Measurements from ENCODE around the gene CATSPERZ. TPM values are rescaled to one million over a fixed set of nuclear protein-coding genes. Genes with fewer than 3 reads are reported as not detected.

Gene CATSPERZ
- total and polyA plus RNA-seq, 2 donors (not counting 3 experiments of a cell fraction or from before 2014, with no cell fraction given), result 0.11 TPM; not detected in 1

- Histone ChIP-seq H3K36me3 (ENCODE audit: control insufficient read depth in 2 of 2, extremely low read depth in 1 of 2, insufficient read depth in 2 of 2, low read length in 2 of 2) (peaks cover 0 to 5% of the 10 kb centered on the region in 2 experiments), H3K27ac (ENCODE audit: insufficient read depth, low read depth, low read length) (no peak overlapping the region), H3K9ac (replicated peaks; ENCODE audit: extremely low read depth, insufficient read depth, low read length) (peak overlapping the region; percentile 54), H3K79me2 (ENCODE audit: control insufficient read depth, insufficient read depth, low read length) (peaks cover 2% of the 10 kb centered on the region), H3K9me1 (replicated peaks; ENCODE audit: control insufficient read depth, extremely low read depth, insufficient read depth, low read length) (no peaks in the 10 kb centered on the region), H3K4me2 (ENCODE audit: insufficient read depth, low read length) (peak overlapping the region; percentile 58), H3K4me1 (ENCODE audit: control insufficient read depth, extremely low read depth, insufficient read depth, low read length) (peaks cover 11% of the 10 kb centered on the region), H3K9me3 (replicated peaks; ENCODE audit: control insufficient read depth, insufficient read depth, low read length) (no peaks in the 10 kb centered on the region), H3K4me3 (replicated peaks in 1 of 3; ENCODE audit: insufficient read depth in 1 of 3, low read depth in 1 of 3, low read length in 3 of 3) (peak overlapping the region; percentile 11 to 49 (median 42)), H4K20me1 (replicated peaks; ENCODE audit: control insufficient read depth, extremely low read depth, insufficient read depth, low read length) (no peaks in the 10 kb centered on the region), H2AFZ (ENCODE audit: low read depth, low read length) (peak overlapping the region; percentile 49), H3K27me3 (ENCODE audit: control insufficient read depth in 2 of 2, insufficient read depth in 2 of 2, low read length in 2 of 2) (peaks cover 11 to 12% of the 10 kb centered on the region in 2 experiments)
- ChIA-PET CTCF (interaction anchor here (2.2 to 3.5 kb wide), 3 partner anchors 15 to 69 kb away, joined by 8 to 26 read pairs (median 9); partner anchors contain the start of gene CATSPERZ), POLR2A (no interaction called here)
- intact Hi-C loops (cut with micrococcal nuclease), result loop anchor here (1.0 to 5.0 kb wide), 5 partner anchors 16 to 99 kb away; partner anchors contain the start of genes ESRRA, PLCB3, PPP1R14B and STIP1
- no peak for FAIRE-seq
- dilution Hi-C loops (cut with MboI; ENCODE audit: extremely low pct_ligation_motif_present, low sequenced_read_pairs), result no loop called here
- no TSS peak for BruUV-seq (replicated peaks)
- peak; percentile 10 for TF ChIP-seq POLR2A (IDR thresholded peaks at IDR 0.05; ENCODE audit: low read depth, low read length)
- no peak for TF ChIP-seq EZH2 (IDR thresholded peaks at IDR 0.05; ENCODE audit: borderline replicate concordance, low read depth, low read length, severe bottlenecking)
- TF ChIP-seq JUN (IDR thresholded peaks at IDR 0.05; ENCODE audit: borderline replicate concordance, insufficient read depth, insufficient read length, low read depth), result no peak
- TF ChIP-seq, protein P1, sequence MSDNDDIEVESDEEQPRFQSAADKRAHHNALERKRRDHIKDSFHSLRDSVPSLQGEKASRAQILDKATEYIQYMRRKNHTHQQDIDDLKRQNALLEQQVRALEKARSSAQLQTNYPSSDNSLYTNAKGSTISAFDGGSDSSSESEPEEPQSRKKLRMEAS (IDR thresholded peaks at IDR 0.05; ENCODE audit: insufficient read depth, insufficient read length), result no peak
- DNase-seq (ENCODE audit: low read depth, low spot score), result no peak
Measured at GRCh38 chr11:64285885-64286800, 14.0 kb upstream of the CATSPERZ start.

DNA sequence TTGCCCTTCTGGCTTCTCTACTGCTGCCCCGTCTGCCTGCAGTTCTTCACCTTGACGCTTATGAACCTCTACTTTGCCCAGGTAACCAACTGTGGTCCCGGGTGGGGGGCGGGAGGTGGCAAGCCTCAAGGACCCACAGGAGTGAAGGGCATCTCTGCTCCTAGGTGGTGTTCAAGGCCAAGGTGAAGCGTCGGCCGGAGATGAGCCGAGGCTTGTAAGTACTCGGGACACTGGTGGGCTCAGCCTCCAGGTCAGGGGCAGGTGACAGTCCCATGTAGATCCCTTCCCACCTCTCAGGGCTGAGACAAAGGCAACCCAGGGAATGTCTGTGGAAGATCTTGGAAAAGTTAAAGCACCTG is 13.4 kb upstream of the CATSPERZ start:
- ChIA-PET POLR2A (no interaction called here), CTCF (interaction anchor here (2.2 kb wide), 1 partner anchor 14 kb away, joined by 8 read pairs; no protein-coding TSS in a partner anchor)
- no peaks in the 10 kb centered on the region for H3K9me3 ChIP-seq (replicated peaks; ENCODE audit: control insufficient read depth, insufficient read depth, low read length)
- BruUV-seq (replicated peaks), result no TSS peak
- H3K9me1 ChIP-seq (replicated peaks; ENCODE audit: control insufficient read depth, extremely low read depth, insufficient read depth, low read length), result no peaks in the 10 kb centered on the region
- H3K27me3 ChIP-seq (ENCODE audit: control insufficient read depth in 2 of 2, insufficient read depth in 2 of 2, low read length in 2 of 2), result peaks cover 13 to 18% of the 10 kb centered on the region in 2 experiments
- TF ChIP-seq POLR2AphosphoS5 (IDR thresholded peaks at IDR 0.05; ENCODE audit: insufficient read depth, low read depth, low read length), result no peak
- no peak for TF ChIP-seq EZH2 (IDR thresholded peaks at IDR 0.05; ENCODE audit: borderline replicate concordance, low read depth, low read length, severe bottlenecking)
- TF ChIP-seq, protein P2, sequence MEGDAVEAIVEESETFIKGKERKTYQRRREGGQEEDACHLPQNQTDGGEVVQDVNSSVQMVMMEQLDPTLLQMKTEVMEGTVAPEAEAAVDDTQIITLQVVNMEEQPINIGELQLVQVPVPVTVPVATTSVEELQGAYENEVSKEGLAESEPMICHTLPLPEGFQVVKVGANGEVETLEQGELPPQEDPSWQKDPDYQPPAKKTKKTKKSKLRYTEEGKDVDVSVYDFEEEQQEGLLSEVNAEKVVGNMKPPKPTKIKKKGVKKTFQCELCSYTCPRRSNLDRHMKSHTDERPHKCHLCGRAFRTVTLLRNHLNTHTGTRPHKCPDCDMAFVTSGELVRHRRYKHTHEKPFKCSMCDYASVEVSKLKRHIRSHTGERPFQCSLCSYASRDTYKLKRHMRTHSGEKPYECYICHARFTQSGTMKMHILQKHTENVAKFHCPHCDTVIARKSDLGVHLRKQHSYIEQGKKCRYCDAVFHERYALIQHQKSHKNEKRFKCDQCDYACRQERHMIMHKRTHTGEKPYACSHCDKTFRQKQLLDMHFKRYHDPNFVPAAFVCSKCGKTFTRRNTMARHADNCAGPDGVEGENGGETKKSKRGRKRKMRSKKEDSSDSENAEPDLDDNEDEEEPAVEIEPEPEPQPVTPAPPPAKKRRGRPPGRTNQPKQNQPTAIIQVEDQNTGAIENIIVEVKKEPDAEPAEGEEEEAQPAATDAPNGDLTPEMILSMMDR (IDR thresholded peaks at IDR 0.05; ENCODE audit: extremely low read depth in 1 of 2, insufficient read depth in 1 of 2, low read depth in 1 of 2, low read length in 2 of 2), result no peak
- no peak for TF ChIP-seq MYC (IDR thresholded peaks at IDR 0.05; ENCODE audit: low read depth, low read length)
- TF ChIP-seq JUN (IDR thresholded peaks at IDR 0.05; ENCODE audit: borderline replicate concordance, insufficient read depth, insufficient read length, low read depth), result no peak
- no peak for TF ChIP-seq FOS (IDR thresholded peaks at IDR 0.05; ENCODE audit: borderline replicate concordance, insufficient read depth, low read length)
- TF ChIP-seq, protein P1 (IDR thresholded peaks at IDR 0.05; ENCODE audit: insufficient read depth, insufficient read length), result no peak
- FAIRE-seq, result no peak
- peaks cover 2% of the 10 kb centered on the region for H3K79me2 ChIP-seq (ENCODE audit: control insufficient read depth, insufficient read depth, low read length)
- dilution Hi-C loops (cut with MboI; ENCODE audit: extremely low pct_ligation_motif_present, low sequenced_read_pairs), result no loop called here
- no peak overlapping the region for H3K4me3 ChIP-seq (replicated peaks in 1 of 3; ENCODE audit: insufficient read depth in 1 of 3, low read depth in 1 of 3, low read length in 3 of 3)
- no peak overlapping the region for H3K4me2 ChIP-seq (ENCODE audit: insufficient read depth, low read length)
- H3K27ac ChIP-seq (ENCODE audit: insufficient read depth, low read depth, low read length), result no peak overlapping the region
- no peak overlapping the region for H2AFZ ChIP-seq (ENCODE audit: low read depth, low read length)
- H3K36me3 ChIP-seq (ENCODE audit: control insufficient read depth in 2 of 2, extremely low read depth in 1 of 2, insufficient read depth in 2 of 2, low read length in 2 of 2), result peaks cover 0 to 5% of the 10 kb centered on the region in 2 experiments
- H4K20me1 ChIP-seq (replicated peaks; ENCODE audit: control insufficient read depth, extremely low read depth, insufficient read depth, low read length), result no peaks in the 10 kb centered on the region
- DNase-seq (ENCODE audit: low read depth, low spot score), result no peak
- H3K4me1 ChIP-seq (ENCODE audit: control insufficient read depth, extremely low read depth, insufficient read depth, low read length), result peaks cover 11% of the 10 kb centered on the region
- intact Hi-C loops (cut with micrococcal nuclease), result loop anchor here (5.0 kb wide), 1 partner anchor 99 kb away; the partner anchor contains the start of gene STIP1
- no peak overlapping the region for H3K9ac ChIP-seq (replicated peaks; ENCODE audit: extremely low read depth, insufficient read depth, low read length)

All from endothelial cell of umbilical vein (primary cell).